ENCODE results near the gene ONECUT1.

ONECUT1 gene

DNA sequence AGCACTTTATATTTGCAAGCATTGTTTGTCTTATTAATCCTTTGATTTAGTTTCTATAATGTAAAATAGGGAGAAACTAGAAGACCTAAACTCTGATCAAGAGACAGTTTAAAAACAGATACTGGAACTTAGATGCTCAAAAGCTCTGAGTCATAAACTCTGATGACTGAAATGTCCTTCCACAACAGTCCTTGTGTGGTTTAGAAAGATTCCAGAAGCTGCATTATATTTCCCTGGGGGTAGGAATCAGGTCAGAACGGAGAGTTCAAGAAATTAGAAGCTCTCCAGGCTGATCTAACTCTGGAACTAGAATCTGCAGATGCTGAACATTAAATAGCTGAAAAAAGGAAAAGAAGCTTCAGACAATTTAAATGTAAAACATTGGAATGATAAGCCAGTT, 18.3 kb upstream of the ONECUT1 start:
- peaks cover 7% of the 10 kb centered on the region; the same call in 1 of the 2 replicates for H3K27me3 ChIP-seq (ENCODE audit: insufficient read depth, low read length)
- H3K4me1 ChIP-seq (ENCODE audit: insufficient read depth, low read length, severe bottlenecking), result no peaks in the 10 kb centered on the region
- no peaks in the 10 kb centered on the region for H3K79me2 ChIP-seq (ENCODE audit: insufficient read depth, low read length)

DNA sequence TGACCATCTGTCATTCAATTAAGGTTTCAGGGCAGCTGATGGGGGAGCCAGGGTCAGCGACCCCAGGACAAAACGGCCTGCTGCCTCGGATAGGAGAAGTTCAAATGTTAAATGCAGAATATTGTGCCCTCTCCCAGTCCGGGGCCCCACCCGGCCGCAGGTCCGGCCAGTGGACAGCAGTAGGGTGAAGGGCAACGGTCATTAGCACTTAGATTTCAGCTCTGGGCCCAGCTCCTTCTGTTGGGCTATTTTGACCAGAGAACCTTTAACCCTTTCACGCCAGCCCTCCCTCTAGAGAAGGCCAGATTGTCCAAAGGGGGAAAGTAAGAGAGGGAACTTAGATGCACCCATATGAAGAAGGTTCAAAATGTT, 16.1 kb upstream of the ONECUT1 start:
- TF ChIP-seq, protein P1, sequence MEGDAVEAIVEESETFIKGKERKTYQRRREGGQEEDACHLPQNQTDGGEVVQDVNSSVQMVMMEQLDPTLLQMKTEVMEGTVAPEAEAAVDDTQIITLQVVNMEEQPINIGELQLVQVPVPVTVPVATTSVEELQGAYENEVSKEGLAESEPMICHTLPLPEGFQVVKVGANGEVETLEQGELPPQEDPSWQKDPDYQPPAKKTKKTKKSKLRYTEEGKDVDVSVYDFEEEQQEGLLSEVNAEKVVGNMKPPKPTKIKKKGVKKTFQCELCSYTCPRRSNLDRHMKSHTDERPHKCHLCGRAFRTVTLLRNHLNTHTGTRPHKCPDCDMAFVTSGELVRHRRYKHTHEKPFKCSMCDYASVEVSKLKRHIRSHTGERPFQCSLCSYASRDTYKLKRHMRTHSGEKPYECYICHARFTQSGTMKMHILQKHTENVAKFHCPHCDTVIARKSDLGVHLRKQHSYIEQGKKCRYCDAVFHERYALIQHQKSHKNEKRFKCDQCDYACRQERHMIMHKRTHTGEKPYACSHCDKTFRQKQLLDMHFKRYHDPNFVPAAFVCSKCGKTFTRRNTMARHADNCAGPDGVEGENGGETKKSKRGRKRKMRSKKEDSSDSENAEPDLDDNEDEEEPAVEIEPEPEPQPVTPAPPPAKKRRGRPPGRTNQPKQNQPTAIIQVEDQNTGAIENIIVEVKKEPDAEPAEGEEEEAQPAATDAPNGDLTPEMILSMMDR (IDR thresholded peaks at IDR 0.05; ENCODE audit: low read length), result no peak
- no peak for TF ChIP-seq EZH2 (IDR thresholded peaks at IDR 0.05; ENCODE audit: borderline replicate concordance, low read length)
- Histone ChIP-seq H3F3A (ENCODE audit: insufficient read depth, low read length) (no peaks in the 10 kb centered on the region), H3K27me3 (ENCODE audit: insufficient read depth, low read length) (peaks cover 9% of the 10 kb centered on the region; the same call in 1 of the 2 replicates), H3K4me1 (ENCODE audit: insufficient read depth, low read length, severe bottlenecking) (no peaks in the 10 kb centered on the region), H3K27ac (ENCODE audit: low read depth, low read length, poor library complexity, severe bottlenecking) (no peak overlapping the region), H3K4me3 (ENCODE audit: low read depth, low read length, poor library complexity, severe bottlenecking) (no peak overlapping the region), H4K20me1 (ENCODE audit: insufficient read depth, low read length) (no peaks in the 10 kb centered on the region), H3K4me2 (ENCODE audit: low read length) (no peak overlapping the region), H3K9me2 (ENCODE audit: low read depth, low read length) (no peaks in the 10 kb centered on the region), H3K9me3 (ENCODE audit: low read length) (no peaks in the 10 kb centered on the region), H3K79me2 (ENCODE audit: insufficient read depth, low read length) (no peaks in the 10 kb centered on the region), H3K36me3 (ENCODE audit: insufficient read depth, low read length) (no peaks in the 10 kb centered on the region), H3K9ac (ENCODE audit: low read length) (no peak overlapping the region), H2AFZ (ENCODE audit: low read length) (no peak overlapping the region)

More for the DNA sequence above, 18.3 kb upstream of the ONECUT1 start:
- Histone ChIP-seq H3K36me3 (ENCODE audit: insufficient read depth, low read length) (no peaks in the 10 kb centered on the region), H3K9ac (ENCODE audit: low read length) (no peak overlapping the region), H3K27ac (ENCODE audit: low read depth, low read length, poor library complexity, severe bottlenecking) (no peak overlapping the region), H3K9me2 (ENCODE audit: low read depth, low read length) (no peaks in the 10 kb centered on the region), H2AFZ (ENCODE audit: low read length) (no peak overlapping the region), H3K9me3 (ENCODE audit: low read length) (no peaks in the 10 kb centered on the region), H3F3A (ENCODE audit: insufficient read depth, low read length) (no peaks in the 10 kb centered on the region), H3K4me2 (ENCODE audit: low read length) (no peak overlapping the region), H3K4me3 (ENCODE audit: low read depth, low read length, poor library complexity, severe bottlenecking) (no peak overlapping the region), H4K20me1 (ENCODE audit: insufficient read depth, low read length) (no peaks in the 10 kb centered on the region)
- TF ChIP-seq EZH2 (IDR thresholded peaks at IDR 0.05; ENCODE audit: borderline replicate concordance, low read length), result no peak
- TF ChIP-seq, protein P1 (IDR thresholded peaks at IDR 0.05; ENCODE audit: low read length), result no peak

DNA sequence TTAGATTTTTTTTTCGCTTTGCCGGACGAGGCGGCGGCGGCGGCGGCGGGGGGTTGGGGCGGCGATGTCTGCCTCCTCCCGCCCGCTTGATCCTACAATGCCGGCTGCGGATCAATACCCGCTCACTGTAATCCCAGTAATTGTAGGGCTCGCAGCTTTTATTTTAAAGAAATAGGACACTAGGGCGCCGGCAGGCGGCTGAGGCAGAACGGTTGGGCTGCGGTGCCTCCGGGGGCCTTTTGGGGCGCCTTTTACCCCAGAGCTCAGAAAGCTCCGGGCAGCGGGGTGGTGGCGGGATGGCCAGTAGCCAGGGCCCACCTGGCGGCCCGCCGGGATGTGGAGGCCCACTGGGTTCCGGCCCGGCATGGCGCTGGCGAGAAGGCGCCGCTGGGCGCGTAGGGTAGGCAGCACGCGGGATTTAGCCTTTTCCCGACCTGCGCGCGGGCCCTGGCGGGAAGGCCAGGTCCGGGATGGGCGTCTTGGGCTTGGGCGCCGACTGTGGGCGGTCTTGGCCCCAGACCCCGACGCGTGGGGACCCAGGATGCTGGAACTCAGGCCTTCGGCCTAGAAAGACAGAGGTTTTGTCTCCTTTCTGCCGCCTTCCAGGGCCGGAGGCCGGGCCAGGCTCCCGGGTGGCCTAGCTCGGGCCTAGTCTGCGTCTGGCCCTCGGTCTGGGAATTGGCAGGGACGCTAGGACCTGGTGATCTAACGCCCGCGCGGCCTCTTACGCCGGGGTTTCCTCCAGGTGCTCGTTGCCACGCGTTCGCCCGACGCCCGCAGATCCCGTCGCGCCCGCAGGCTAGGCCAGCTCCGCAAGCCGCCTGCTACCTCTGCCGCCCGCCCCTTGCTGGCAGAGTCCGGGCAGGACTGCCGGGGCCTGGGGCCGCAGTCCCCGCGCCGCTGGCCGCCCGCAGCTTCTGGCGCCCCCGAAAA, 15.5 kb upstream of the ONECUT1 start:
- Histone ChIP-seq H3K79me2 (ENCODE audit: insufficient read depth, low read length) (no peaks in the 10 kb centered on the region), H3K4me1 (ENCODE audit: insufficient read depth, low read length, severe bottlenecking) (no peaks in the 10 kb centered on the region), H3K9me3 (ENCODE audit: low read length) (no peaks in the 10 kb centered on the region), H3K9me2 (ENCODE audit: low read depth, low read length) (no peaks in the 10 kb centered on the region), H3K27me3 (ENCODE audit: insufficient read depth, low read length) (peaks cover 9% of the 10 kb centered on the region; the same call in 1 of the 2 replicates), H3K36me3 (ENCODE audit: insufficient read depth, low read length) (no peaks in the 10 kb centered on the region), H3K4me3 (ENCODE audit: low read depth, low read length, poor library complexity, severe bottlenecking) (no peak overlapping the region), H3F3A (ENCODE audit: insufficient read depth, low read length) (no peaks in the 10 kb centered on the region), H3K4me2 (ENCODE audit: low read length) (no peak overlapping the region), H3K9ac (ENCODE audit: low read length) (no peak overlapping the region), H4K20me1 (ENCODE audit: insufficient read depth, low read length) (no peaks in the 10 kb centered on the region), H3K27ac (ENCODE audit: low read depth, low read length, poor library complexity, severe bottlenecking) (no peak overlapping the region), H2AFZ (ENCODE audit: low read length) (no peak overlapping the region)
- no peak for TF ChIP-seq EZH2 (IDR thresholded peaks at IDR 0.05; ENCODE audit: borderline replicate concordance, low read length)
- TF ChIP-seq, protein P1 (IDR thresholded peaks at IDR 0.05; ENCODE audit: low read length), result no peak

Data from OCI-LY1 (cell line).